Ascending aorta (tissue), 2 donors: Measurements from ENCODE around the gene KCNH1. TPM values are rescaled to one million over a fixed set of nuclear protein-coding genes. Genes with fewer than 3 reads are reported as not detected.

Experiments
- DNase-seq, 2 donors: peaks; one replicate each; pipeline ENCODE4 v3.0.0-alpha.2; 2019; ENCODE audit warnings: low spot score in 2 of 2
- H3K27ac ChIP-seq, 2 donors: fragments of 200-600 bp; sonication (generic); one replicate each; pipeline ENCODE4 v1.5.1; 2016 to 2017; ENCODE audit warnings: mild to moderate bottlenecking in 1 of 2
- H3K27me3 ChIP-seq: fragments of 200-600 bp; sonication (generic); one replicate; pipeline ENCODE4 v1.5.1; 2017
- H3K36me3 ChIP-seq, 2 donors: fragments of 200-600 bp; sonication (generic); one replicate each; pipeline ENCODE4 v1.5.1; 2016
- H3K4me1 ChIP-seq, 2 donors: fragments of 200-600 bp; sonication (generic); one replicate each; pipeline ENCODE4 v1.5.1; 2016 to 2017; ENCODE audit warnings: mild to moderate bottlenecking in 1 of 2
- H3K4me3 ChIP-seq, 2 donors: fragments of 200-600 bp; sonication (generic); one replicate each; pipeline ENCODE4 v1.5.1; 2016 to 2017; ENCODE audit warnings: mild to moderate bottlenecking in 1 of 2
- H3K9me3 ChIP-seq, 2 donors: fragments of 200-600 bp; sonication (generic); one replicate each; pipeline ENCODE4 v1.5.1; 2016
- CTCF ChIP-seq, 3 experiments: fragments of 200-600 bp in 2 of 3; fragments of 450-650 bp in 1 of 3; sonication (generic) in 2 of 3; IDR thresholded peaks; one replicate each; pipeline ENCODE4 v1.5.1; 2016 to 2019; ENCODE audit warnings: antibody characterized with exemption in 3 of 3, mild to moderate bottlenecking in 1 of 3, moderate library complexity in 1 of 3
- intact Hi-C: fragments of 100-400 bp; cut with DNase I; formaldehyde crosslinking; loops from one replicate; pipeline ENCODE4 v1.15.1; 2023
- total RNA-seq: library from RNA; depleted of rRNA; stranded (reverse); fragments of >200 nt; gene quantifications from one replicate; pipeline ENCODE4 v1.1.0, GENCODE V29; 2016

The KCNH1 gene
- total RNA-seq, 1 donor from 2014 or later = not detected

GRCh38 chr1:211135342-211135950 lies 1.5 kb upstream of the KCNH1 start:
- Histone ChIP-seq H3K36me3 (no peaks in the 10 kb centered on the region), H3K4me1 (peaks cover 0 to 10% of the 10 kb centered on the region in 2 donors), H3K27ac (no peak overlapping the region), H3K27me3 (no peaks in the 10 kb centered on the region), H3K4me3 (no peak overlapping the region), H3K9me3 (no peaks in the 10 kb centered on the region)
- DNase-seq = no peak
- intact Hi-C loops = loop anchor here (2.0 kb wide), 1 partner anchor 551 kb away; no protein-coding TSS in a partner anchor
- peak; percentile 7 to 53 (median 27) for TF ChIP-seq CTCF (IDR thresholded peaks at IDR 0.05)

GRCh38 chr1:211133393-211133835 lies 534 bp downstream of the KCNH1 start:
- no peak for DNase-seq
- TF ChIP-seq CTCF (IDR thresholded peaks at IDR 0.05) = no peak
- intact Hi-C loops = no loop called here

GRCh38 chr1:211132721-211133392 lies 1.1 kb downstream of the KCNH1 start:
- no peak overlapping the region for H3K27ac ChIP-seq
- H3K4me1 ChIP-seq = peaks cover 0 to 10% of the 10 kb centered on the region in 2 donors
- peak overlapping the region; percentile 58 to 63 for H3K4me3 ChIP-seq
- intact Hi-C loops = no loop called here
- H3K36me3 ChIP-seq = no peaks in the 10 kb centered on the region
- TF ChIP-seq CTCF (IDR thresholded peaks at IDR 0.05) = no peak
- H3K9me3 ChIP-seq = no peaks in the 10 kb centered on the region
- no peak for DNase-seq
- no peaks in the 10 kb centered on the region for H3K27me3 ChIP-seq

More at GRCh38 chr1:211133393-211133835, 534 bp downstream of the KCNH1 start:
- Histone ChIP-seq H3K4me3 (peak overlapping the region; percentile 58 to 63), H3K27ac (no peak overlapping the region), H3K36me3 (no peaks in the 10 kb centered on the region), H3K9me3 (no peaks in the 10 kb centered on the region), H3K27me3 (no peaks in the 10 kb centered on the region), H3K4me1 (peaks cover 0 to 10% of the 10 kb centered on the region in 2 donors)

GRCh38 chr1:211129776-211130175 lies 4.2 kb downstream of the KCNH1 start:
- Histone ChIP-seq H3K36me3 (no peaks in the 10 kb centered on the region), H3K27me3 (no peaks in the 10 kb centered on the region), H3K9me3 (no peaks in the 10 kb centered on the region), H3K4me1 (peaks cover 0 to 10% of the 10 kb centered on the region in 2 donors), H3K4me3 (no peak overlapping the region), H3K27ac (no peak overlapping the region)
- TF ChIP-seq CTCF (IDR thresholded peaks at IDR 0.05) = no peak
- intact Hi-C loops = no loop called here
- no peak for DNase-seq

- intact Hi-C loops = no loop called here
- Histone ChIP-seq H3K4me3 (no peak overlapping the region), H3K27ac (no peak overlapping the region), H3K9me3 (no peaks in the 10 kb centered on the region), H3K36me3 (no peaks in the 10 kb centered on the region), H3K4me1 (no peaks in the 10 kb centered on the region), H3K27me3 (no peaks in the 10 kb centered on the region)
- TF ChIP-seq CTCF (IDR thresholded peaks at IDR 0.05) = no peak
- no peak for DNase-seq
Measured at GRCh38 chr1:211127166-211127565, 6.8 kb downstream of the KCNH1 start.
